Measurements from ENCODE around the gene ABHD12.
"Not testable (repeated sequence)": the region's sequence is repeated elsewhere in the genome, so short reads cannot be mapped to it uniquely, and the experiment has no call there.

The ABHD12 gene

GRCh38 chr20:25390538-25391528 is at the start of gene ABHD12:
Gene ABHD12, minus strand, starts transcription at chr20:25390835. Its CDS starts 132 bp downstream, at chr20:25390703.
- peak; percentile 28 to 79 for DNase-seq

- no peak for DNase-seq
These were observed 48.7 kb upstream of the ABHD12 start for GRCh38 chr20:25439328-25439727.

GRCh38 chr20:25437153-25437581 is 46.5 kb upstream of the ABHD12 start:
- no peak for DNase-seq

DNA sequence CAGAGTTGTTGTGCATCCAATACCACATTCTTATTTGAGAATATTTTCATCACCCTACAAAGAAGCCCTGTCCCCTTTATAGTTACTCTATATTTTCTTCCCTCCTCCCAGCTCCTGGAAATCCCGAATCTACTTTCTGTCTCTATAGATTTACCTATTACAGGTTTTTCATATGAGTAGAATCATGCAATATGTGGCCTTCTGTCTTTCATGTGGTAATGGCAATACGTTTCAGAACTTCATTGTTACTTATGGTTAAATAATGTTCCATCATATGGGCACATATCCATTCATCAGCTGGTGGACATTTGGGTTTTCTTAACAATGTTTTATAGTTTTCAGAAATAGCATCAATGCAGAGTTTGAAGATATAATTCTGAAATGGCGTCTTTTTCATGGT is 33.9 kb upstream of the ABHD12 start:
- no peak for DNase-seq

- DNase-seq: no peak
These were observed 31.4 kb upstream of the ABHD12 start for GRCh38 chr20:25422032-25422431.

GRCh38 chr20:25421102-25421501 is 30.5 kb upstream of the ABHD12 start:
- DNase-seq: no peak

DNA sequence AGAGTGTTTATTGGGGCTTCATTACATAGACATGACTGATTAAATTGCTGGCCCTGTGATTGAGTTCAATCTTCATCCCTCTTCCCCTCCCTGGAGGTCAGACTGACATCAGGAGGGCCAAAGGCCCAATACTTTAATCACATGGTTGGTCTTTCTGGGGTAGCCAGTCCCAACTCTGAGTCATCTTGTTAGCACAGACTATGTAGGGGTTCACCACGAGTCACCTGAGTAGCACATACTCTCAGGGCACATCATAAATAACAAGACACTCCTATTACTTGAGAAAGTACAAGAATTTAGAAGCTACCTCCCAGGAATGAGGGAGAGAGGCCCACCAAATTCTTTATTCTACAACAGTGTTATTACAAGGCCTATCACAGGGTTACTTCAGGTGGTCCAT is 28.1 kb upstream of the ABHD12 start:
- no peak for DNase-seq

GRCh38 chr20:25408890-25409289 is 18.3 kb upstream of the ABHD12 start:
- DNase-seq: no peak

DNA sequence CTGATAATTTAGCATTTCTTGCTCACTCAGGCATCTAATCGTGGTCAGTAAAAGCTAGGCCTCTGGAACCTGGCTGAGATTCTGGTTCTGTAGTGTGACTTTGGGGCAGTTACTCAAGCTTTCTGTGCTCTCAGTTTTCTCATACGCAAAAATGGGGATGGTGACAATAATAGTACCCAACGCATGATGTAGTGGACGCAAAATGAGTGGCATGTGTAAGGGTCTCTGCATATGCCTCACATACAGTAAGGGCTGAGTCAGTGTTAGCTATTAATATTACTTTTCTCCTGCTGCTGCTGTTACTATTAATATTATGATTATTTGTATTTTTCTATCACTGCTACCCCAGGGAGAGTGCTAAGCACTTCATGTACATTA is 17.5 kb upstream of the ABHD12 start:
- DNase-seq: no peak

- DNase-seq: peak; percentile 62 to 70
These were observed 16.9 kb upstream of the ABHD12 start, which contains the start of gene GINS1 for GRCh38 chr20:25407311-25408169. Gene GINS1, plus strand, starts transcription at chr20:25407673. Its CDS starts 148 bp downstream, at chr20:25407821.

DNA sequence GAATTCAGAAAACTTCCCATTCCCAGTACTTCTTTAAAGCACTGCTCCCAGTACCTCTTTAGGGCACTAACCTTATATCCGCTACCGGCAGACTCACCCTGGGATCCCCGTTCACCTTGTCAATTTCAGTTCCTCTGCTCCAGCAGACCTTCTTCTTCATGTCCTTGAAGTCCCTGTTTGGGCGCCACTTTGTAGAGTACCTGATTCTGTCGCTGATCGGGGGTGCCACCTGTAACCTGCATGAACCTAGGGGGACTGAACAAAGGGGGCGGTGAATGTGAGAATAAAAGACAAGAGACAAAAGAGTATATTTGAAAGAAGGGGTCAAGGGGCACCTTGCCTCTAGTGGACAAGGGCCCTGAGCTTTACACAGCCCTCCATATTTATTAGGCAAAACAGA is 11.9 kb upstream of the ABHD12 start:
- DNase-seq: no peak

DNA sequence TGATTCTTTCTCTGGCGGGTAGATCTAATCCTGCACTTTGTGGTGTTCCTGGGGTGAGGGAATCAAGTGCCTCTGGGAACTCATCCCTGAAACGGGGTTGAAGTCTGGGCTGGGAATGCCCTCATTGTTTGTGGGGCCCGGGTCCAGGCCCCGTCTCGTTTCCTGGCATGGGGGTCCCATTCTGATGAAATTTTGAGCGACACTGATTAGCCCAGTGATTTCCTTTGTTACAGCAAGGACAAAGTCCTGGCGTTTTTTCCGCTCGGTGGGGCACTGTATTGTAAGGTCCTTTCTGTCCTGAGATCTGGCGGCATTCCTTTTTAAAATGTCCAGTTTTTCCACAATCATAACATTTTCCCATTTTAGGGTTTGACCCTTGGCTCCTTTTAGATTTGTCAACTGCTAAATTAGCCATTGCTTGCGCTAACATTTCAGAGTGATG is 9.7 kb upstream of the ABHD12 start:
- not testable (repeated sequence) for DNase-seq

GRCh38 chr20:25399037-25399430 is 8.4 kb upstream of the ABHD12 start:
- peak; percentile 6 to 14 for DNase-seq

GRCh38 chr20:25398376-25399036 is 7.9 kb upstream of the ABHD12 start:
- no peak for DNase-seq

- DNase-seq: no peak
These were observed 7.2 kb upstream of the ABHD12 start for GRCh38 chr20:25397821-25398220.

DNA sequence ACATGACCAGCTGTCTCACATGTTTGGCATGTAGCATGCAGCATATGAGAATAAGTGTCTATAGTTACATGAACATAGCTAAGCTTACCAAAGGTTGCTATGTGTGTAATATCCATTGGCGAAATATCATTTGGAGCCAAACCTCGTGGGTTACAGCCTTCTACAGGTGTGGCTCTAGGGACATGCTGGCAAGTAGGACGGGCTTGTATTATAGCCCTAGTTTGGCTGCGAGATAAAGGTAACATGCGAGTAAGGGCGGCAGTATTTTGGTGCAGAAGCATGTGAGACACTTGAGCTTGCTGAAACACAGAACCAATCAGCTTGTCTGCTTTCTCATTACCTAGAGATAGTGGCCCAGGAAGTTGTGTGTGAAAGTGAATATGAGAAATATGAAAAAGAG is 6.5 kb upstream of the ABHD12 start:
- no peak for DNase-seq

DNA sequence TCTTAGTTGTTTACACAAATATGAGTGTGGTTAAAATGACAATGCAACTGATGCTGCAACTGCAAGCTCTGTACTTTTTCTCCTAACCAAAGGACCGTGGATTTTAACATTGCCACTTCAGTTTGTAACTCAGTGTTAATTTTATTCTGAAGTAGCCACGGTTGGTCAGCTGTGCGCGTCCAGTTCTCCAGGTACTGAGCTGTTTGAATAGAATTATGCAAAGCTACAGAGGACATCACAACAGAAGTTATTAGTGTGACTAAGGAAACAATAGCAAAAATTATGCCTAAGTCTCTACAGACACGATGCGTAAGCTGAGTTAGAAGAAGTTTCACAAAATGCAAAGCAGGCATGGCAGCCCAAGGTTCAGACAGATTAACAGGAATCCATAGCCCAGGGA is 4.4 kb upstream of the ABHD12 start:
- DNase-seq: no peak

DNA sequence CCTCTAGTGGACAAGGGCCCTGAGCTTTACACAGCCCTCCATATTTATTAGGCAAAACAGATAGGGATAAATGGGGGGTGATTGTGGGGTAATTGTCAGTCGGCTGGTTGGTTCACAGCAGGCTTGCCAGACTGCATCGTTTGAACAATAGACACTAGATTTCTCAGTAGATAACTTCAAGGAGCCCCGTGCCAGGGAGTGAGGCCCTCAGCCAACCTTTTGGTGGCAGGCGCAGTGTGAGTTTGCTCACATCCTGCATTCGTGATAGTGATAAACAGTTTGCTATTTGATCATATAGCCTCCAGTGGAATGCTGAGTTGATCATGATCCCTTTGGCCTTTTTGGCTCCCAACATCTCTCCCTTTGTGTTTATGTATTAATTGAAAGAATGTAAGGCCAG is 3.6 kb upstream of the ABHD12 start:
- no peak for DNase-seq

DNA sequence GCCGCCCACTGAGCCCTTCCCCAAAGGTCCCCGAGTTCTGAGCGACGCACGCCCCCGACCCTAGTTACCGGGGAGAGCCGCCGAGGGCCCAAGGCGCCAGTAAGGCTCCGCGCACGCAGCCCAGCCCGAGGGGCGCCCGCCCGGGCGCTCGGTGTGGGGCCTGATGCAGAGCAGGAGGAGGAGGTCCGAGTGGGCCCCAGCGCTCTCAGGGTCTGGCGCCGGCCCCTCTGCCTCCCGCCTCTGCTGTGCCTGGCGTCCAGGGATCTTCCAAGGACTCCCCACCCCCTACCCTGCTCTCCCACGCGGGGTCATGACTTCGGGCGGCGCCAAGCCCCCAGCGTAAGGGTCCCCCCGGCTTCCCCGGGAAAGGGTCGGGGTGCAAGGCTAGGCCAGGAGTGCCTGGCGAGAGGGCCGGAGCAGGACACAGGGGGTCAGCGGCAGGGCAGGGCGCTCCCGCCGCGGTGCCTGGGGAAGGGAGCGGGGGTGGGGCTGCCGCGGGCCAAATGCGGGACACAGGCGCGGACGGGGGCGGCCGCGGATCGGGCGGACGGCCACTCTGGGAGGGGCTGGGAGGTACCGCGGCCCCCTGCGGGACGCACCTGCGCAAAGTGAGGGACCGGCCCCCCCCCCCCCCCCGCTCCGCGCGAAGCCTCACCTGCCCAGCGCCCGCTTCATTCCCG is 637 bp downstream of the ABHD12 start:
- peak in 1 of 2 experiments; percentile 3 for DNase-seq

GRCh38 chr20:25389401-25389857 is 1.2 kb downstream of the ABHD12 start:
- DNase-seq: no peak

GRCh38 chr20:25382704-25383370 is 7.8 kb downstream of the ABHD12 start:
- DNase-seq: no peak
